Activated naive CD4-positive, alpha-beta T cell treated with anti-CD3 and anti-CD28 coated beads for 36 hours (primary cell): ENCODE measurements around the gene KRT3. TPM values are rescaled to one million over a fixed set of nuclear protein-coding genes. Genes with fewer than 3 reads are reported as not detected.

Experiments used
- CTCF ChIA-PET: fragments of 350-600 bp; sonication (Branson Sonifier 250); formaldehyde crosslinking; loops from one replicate; lab custom pipeline; 2021; ENCODE audit warnings: antibody characterized with exemption; lab: Charles Lee
- DNase-seq: peaks from one replicate; pipeline ENCODE4 v3.0.0-alpha.2; 2020
- H3K27ac Mint-ChIP-seq: one replicate; pipeline ENCODE4 v1.8.0; 2021; ENCODE audit warnings: mild to moderate bottlenecking, mixed read lengths
- H3K27me3 Mint-ChIP-seq: one replicate; pipeline ENCODE4 v1.8.0; 2021; ENCODE audit warnings: low read depth, mixed read lengths
- H3K36me3 Mint-ChIP-seq: one replicate; pipeline ENCODE4 v1.8.0; 2021; ENCODE audit warnings: low read depth, mixed read lengths
- H3K4me1 Mint-ChIP-seq: one replicate; pipeline ENCODE4 v1.8.0; 2021; ENCODE audit warnings: low read depth, mixed read lengths
- H3K4me3 Mint-ChIP-seq: one replicate; pipeline ENCODE4 v1.8.0; 2021; ENCODE audit warnings: mild to moderate bottlenecking, moderate library complexity, mixed read lengths
- H3K9me3 Mint-ChIP-seq: one replicate; pipeline ENCODE4 v1.8.0; 2021; ENCODE audit warnings: mixed read lengths
- intact Hi-C: fragments of 100-400 bp; cut with micrococcal nuclease; formaldehyde crosslinking; loops from one replicate; pipeline ENCODE4 v1.15.1; 2023
- total RNA-seq, 2 experiments: library from RNA; stranded (reverse); gene quantifications; one replicate each; pipeline ENCODE4 v1.2.3, GENCODE V29; 2021

The KRT3 gene
- total RNA-seq, 2 experiments from 2014 or later = not detected

DNA sequence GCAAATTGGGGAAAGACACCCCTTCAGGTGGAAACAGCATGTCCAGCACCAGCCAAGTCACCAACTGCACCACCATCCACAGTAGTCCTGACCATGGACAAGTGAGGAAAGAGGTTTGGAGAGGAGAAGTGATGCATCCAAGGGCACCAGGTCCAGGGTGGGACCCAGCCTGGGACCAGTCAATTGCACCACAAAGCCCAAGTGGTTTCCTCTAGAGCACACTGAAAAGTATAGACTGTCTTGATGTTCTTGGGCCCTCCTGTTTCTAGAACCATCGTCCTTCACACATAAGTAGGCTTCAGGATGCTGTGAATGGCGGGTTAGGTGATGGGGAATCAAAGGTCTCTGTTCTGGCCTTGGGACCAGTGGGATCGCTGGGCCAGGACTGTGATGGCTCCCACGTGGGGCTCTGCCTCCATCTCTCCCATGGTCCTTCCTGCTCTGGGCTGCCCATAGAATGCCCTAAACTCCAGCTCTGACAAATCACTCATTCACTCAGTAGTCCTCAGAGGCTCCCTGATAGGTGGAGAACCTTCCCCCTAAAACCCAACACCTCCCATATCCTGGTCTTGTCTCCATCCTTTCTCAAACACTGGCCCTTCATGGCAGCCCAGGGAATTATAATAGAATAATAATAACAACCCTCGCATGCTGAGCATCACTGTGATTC, 29.0 kb upstream of the KRT3 start:
- Mint-ChIP-seq H3K4me3 (no peak overlapping the region), H3K27ac (no peak overlapping the region), H3K9me3 (no peaks in the 10 kb centered on the region), H3K27me3 (no peaks in the 10 kb centered on the region), H3K36me3 (no peaks in the 10 kb centered on the region), H3K4me1 (peaks cover 7% of the 10 kb centered on the region)
- intact Hi-C loops = no loop called here
- CTCF ChIA-PET = interaction anchor here (0.8 kb wide), 1 partner anchor 242 kb away, joined by 3 read pairs; no protein-coding TSS in a partner anchor
- no peak for DNase-seq

DNA sequence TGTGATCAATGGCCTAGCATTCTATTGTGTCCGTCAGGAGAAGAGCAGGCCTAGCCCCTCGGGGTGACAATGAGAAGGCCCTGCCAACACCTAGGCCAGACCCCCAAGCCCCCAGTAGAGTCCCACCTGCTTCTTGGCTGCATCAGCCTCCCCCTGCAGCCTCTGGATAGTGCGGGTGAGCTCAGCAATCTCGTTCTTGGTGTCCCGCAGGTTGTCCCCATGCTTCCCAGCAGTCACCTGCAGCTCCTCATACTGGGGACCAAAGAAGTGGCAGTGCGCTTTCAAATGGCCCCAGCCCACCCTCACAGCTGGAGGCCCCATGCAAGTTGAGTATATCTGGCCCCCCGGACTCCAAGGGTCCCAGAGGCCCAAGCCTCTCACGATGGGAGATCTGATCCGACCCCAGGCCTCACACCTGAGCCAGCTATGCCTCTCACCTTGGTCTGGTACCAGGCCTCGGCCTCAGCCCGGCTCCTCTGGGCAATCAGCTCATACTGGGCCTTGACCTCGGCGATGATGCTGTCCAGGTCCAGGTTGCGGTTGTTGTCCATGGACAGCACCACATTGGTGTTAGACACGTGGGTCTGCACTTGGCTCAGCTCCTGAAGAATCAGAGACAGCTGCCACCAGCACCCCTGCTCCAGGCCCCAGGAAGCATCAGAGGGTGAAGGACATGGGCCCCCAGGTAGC, 28.0 kb upstream of the KRT3 start:
- H3K4me3 Mint-ChIP-seq = no peak overlapping the region
- CTCF ChIA-PET = interaction anchor here (0.8 kb wide), 1 partner anchor 241 kb away, joined by 3 read pairs; no protein-coding TSS in a partner anchor
- no peaks in the 10 kb centered on the region for H3K9me3 Mint-ChIP-seq
- H3K36me3 Mint-ChIP-seq = no peaks in the 10 kb centered on the region
- intact Hi-C loops = no loop called here
- no peak overlapping the region for H3K27ac Mint-ChIP-seq
- no peak for DNase-seq
- H3K27me3 Mint-ChIP-seq = no peaks in the 10 kb centered on the region
- H3K4me1 Mint-ChIP-seq = peaks cover 3% of the 10 kb centered on the region

DNA sequence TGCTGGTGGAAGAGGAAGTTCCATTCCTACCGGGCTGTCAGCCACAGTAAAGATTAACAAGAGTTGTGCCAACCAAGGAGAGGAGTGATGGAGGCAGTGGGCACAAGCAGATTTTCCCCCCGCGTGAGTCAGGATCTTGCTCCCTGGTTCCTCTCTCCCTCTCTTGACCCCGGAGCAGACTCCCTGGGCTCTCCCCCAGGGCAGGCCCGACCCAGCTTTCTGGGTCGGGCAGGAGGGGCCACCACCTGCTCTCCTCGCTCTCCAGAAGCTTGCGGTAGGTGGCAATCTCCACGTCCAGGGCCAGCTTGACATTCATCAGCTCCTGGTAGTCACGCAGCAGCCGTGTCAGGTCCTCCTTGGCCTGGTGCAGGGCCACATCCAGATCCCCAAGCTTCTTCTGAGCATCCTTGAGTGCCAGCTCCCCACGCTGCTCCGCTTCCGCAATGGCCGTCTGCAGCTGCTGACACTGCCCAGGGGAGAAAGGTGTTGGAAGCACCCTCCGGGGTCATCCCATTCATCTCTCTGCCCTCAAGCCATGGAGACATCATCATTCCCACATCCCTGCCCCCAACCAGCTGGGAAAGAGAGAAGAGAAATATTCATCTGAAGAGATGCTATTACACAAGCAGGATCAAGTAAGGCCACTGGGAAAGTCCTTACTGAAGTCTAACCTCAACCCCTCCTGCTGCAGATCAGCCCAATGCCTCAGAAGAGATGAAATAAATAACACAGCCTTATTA, 27.0 kb upstream of the KRT3 start:
- DNase-seq = no peak
- CTCF ChIA-PET = interaction anchor here (1.1 kb wide), 1 partner anchor 57 kb away, joined by 5 read pairs; no protein-coding TSS in a partner anchor
- no peak overlapping the region for H3K4me3 Mint-ChIP-seq
- no peaks in the 10 kb centered on the region for H3K36me3 Mint-ChIP-seq
- H3K9me3 Mint-ChIP-seq = no peaks in the 10 kb centered on the region
- H3K27me3 Mint-ChIP-seq = no peaks in the 10 kb centered on the region
- peaks cover 2% of the 10 kb centered on the region for H3K4me1 Mint-ChIP-seq
- no peak overlapping the region for H3K27ac Mint-ChIP-seq
- intact Hi-C loops = no loop called here

DNA sequence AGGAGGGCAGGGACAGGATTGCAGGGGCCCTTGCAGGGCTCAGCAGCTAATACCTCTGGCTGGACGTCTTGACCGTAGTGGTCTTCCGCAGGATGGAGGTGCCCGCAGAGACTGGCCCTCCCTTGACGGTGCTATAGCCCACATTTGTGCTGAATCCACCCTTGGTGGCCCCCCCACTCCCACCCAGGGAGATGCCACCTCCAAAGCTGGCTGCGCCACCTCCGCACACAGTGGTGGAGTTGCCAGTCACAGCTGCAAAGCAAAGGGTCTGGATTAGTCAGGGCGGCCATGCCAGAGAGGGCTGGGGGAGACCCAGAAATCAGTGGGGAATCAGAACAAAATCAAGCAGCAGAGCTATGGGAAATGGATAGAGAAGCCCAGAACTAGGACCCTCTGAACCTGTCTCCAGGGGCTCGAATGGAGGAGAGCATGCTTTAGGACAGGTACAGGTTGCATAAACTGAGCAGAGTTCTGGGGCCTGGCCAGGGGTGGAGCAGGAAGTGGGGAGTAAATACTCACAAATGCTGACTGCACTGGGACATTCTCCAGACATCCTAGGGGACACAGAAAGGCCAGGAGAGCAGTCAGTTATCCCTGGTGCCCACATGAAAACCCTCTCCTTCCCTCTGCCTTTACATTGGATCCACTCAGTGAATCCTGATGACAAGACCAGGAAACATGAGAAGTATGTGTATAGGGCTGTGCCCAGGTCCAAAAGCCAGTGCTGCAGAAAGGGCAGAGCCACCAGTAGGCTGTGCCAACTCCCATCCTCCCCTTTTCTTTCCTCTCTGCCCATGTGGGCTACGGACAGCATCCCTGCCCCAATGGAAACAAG, 26.1 kb upstream of the KRT3 start:
- H3K36me3 Mint-ChIP-seq = no peaks in the 10 kb centered on the region
- no peaks in the 10 kb centered on the region for H3K9me3 Mint-ChIP-seq
- intact Hi-C loops = no loop called here
- no peak for DNase-seq
- peaks cover 10% of the 10 kb centered on the region for H3K4me1 Mint-ChIP-seq
- CTCF ChIA-PET = interaction anchor here (1.1 kb wide), 1 partner anchor 58 kb away, joined by 5 read pairs; no protein-coding TSS in a partner anchor
- no peak overlapping the region for H3K4me3 Mint-ChIP-seq
- H3K27ac Mint-ChIP-seq = no peak overlapping the region
- H3K27me3 Mint-ChIP-seq = no peaks in the 10 kb centered on the region

DNA sequence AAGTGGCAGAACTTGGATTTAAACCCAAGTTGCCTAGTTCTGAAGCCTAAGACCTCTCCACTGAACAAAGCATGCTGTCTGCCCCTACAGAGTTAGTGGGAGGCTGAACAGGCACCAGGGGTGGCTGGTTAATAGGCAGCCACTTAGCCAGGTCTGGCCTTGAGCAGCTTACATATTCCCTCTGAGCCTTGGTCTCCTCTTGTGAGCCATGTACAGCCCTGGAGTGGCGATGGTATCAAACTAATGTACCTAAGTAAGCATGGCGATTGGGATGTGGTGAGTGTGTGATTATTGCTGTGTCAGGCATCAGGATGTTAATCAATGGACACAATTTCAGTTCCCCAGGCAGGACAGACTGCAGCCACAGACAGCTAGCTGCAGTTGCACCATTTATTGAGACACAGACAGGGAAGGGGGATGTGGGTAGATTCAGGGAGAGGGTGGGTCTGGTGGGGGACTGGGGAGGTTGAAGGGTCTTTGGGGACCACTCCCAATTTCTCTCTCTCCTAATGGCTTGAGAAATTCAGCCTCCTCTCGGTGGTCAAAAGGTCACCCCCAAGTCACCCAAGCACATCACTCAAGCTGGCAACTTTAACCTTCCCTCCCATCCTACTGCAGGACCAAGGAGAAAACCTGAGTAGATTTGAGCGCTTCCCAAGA, 25.3 kb upstream of the KRT3 start:
- Mint-ChIP-seq H3K36me3 (no peaks in the 10 kb centered on the region), H3K4me3 (no peak overlapping the region), H3K27ac (no peak overlapping the region), H3K27me3 (no peaks in the 10 kb centered on the region), H3K4me1 (peaks cover 10% of the 10 kb centered on the region), H3K9me3 (no peaks in the 10 kb centered on the region)
- CTCF ChIA-PET = interaction anchor here (1.4 kb wide), 1 partner anchor 238 kb away, joined by 3 read pairs; no protein-coding TSS in a partner anchor
- intact Hi-C loops = no loop called here
- no peak for DNase-seq

DNA sequence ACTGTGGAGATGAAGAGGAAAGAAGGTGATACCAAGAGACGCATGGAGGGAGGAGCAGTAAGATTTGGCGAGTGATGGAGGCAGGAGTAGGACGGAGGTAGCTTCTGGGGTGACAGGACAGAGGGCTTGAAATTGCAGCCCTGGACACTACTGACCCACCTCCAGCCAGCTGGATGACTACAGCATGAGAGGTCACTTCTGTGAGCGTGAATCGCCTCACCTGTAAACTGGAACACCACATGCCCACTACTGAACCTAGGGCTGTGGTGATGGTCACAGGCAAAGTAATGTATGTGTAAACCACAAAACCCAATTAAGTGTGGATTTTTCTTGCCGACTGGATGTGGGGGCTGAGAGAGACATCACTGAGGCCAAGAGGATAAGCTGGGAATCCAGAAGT, 24.6 kb upstream of the KRT3 start:
- CTCF ChIA-PET = interaction anchor here (1.4 kb wide), 1 partner anchor 237 kb away, joined by 3 read pairs; no protein-coding TSS in a partner anchor
- intact Hi-C loops = no loop called here
- DNase-seq = no peak
- Mint-ChIP-seq H3K27me3 (no peaks in the 10 kb centered on the region), H3K36me3 (no peaks in the 10 kb centered on the region), H3K9me3 (no peaks in the 10 kb centered on the region), H3K27ac (no peak overlapping the region), H3K4me3 (no peak overlapping the region), H3K4me1 (peaks cover 10% of the 10 kb centered on the region)

DNA sequence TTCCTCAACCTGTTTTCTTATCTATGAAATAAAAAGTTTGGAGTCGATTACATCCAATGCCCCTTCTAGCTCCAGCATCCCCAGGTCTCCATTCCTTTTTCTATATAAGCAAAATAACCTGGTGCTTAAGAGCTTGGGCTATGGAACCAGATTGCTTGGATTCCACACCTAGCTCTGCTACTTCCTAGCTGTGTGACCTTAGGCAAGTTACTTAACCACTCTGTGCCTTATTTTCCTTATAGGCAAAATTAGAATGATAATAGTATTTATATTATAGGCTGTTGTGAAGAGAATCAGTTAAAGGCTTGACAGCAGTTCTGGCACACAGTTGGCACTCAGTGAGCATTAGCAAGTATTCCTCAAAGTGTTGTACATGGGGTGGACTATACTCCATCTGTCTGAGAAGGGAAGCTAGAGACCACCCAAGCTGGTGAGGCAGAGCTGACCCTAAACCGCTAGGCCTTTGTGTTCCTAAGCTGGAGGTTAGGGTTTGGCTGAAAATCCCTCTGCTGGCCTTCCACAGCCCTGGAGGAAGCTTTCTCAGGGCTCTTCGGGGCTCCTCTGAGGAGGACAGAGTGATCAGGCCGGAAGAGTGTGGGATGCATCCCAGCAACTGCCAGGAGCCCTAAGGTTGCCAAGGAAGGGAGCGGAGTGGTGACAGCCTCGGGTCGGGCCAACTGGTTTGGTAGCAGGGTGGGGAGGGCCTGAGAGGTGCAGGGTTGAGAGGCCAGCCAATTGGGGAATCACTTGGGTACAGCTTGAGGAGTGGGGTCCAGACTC, 24.0 kb upstream of the KRT3 start:
- intact Hi-C loops = no loop called here
- Mint-ChIP-seq H3K9me3 (no peaks in the 10 kb centered on the region), H3K27me3 (no peaks in the 10 kb centered on the region), H3K36me3 (no peaks in the 10 kb centered on the region), H3K27ac (no peak overlapping the region), H3K4me1 (peaks cover 10% of the 10 kb centered on the region), H3K4me3 (no peak overlapping the region)
- DNase-seq = no peak
- CTCF ChIA-PET = interaction anchor here (0.6 to 1.4 kb wide), 3 partner anchors 62 to 598 kb away, joined by 3 read pairs; no protein-coding TSS in a partner anchor

DNA sequence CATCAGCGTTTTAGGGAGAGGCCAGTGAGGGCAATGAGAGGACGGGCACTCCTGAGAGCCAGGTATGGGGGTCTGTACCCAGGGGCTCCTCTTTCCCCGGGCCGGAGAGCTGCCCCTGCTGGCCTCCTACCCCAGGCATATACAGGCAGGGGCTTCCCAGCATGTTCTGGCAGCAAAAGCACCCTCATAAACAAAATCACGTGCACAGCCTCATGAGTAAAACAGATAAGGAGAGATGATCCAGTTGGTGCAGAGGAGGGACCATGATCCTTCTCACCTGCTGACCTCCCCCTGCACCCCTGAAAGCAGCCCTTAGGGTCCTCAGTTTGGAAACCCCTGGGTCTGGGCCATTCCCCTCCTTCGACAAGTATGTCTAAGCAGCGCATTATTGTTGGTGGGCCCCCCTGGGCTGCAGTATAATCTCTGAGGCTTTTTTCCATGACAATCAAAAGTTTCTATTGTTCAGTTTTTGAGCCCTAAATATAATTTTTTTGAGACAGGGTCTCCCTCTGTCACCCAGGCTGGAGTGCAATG, 23.0 kb upstream of the KRT3 start:
- no peaks in the 10 kb centered on the region for H3K9me3 Mint-ChIP-seq
- no peak for DNase-seq
- CTCF ChIA-PET = no interaction called here
- no peaks in the 10 kb centered on the region for H3K27me3 Mint-ChIP-seq
- no peaks in the 10 kb centered on the region for H3K36me3 Mint-ChIP-seq
- intact Hi-C loops = no loop called here
- H3K27ac Mint-ChIP-seq = no peak overlapping the region
- no peak overlapping the region for H3K4me3 Mint-ChIP-seq
- peaks cover 10% of the 10 kb centered on the region for H3K4me1 Mint-ChIP-seq

DNA sequence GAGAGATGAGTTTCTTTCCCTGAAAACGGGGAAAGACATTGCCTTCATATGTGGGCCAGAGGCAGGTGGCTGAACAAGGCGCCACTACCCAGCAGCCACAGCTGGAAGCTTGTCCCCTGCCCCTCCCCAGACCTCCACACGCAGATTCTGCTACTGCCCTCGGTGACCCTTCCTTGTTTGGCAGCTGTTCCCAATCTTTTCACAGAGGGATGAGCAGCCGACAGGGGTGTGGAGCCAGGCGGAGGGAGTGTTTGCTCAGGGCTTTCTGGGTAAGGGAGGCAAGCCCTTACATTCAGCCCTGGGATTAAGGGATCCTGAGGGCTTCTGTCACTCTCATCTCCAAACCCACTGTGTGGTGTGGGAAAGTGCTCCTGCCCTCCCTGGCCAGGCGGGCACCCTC, 22.5 kb upstream of the KRT3 start:
- Mint-ChIP-seq H3K9me3 (no peaks in the 10 kb centered on the region), H3K4me1 (peaks cover 10% of the 10 kb centered on the region), H3K4me3 (no peak overlapping the region), H3K27ac (no peak overlapping the region), H3K36me3 (no peaks in the 10 kb centered on the region), H3K27me3 (no peaks in the 10 kb centered on the region)
- CTCF ChIA-PET = interaction anchor here (1.5 kb wide), 1 partner anchor 61 kb away, joined by 3 read pairs; no protein-coding TSS in a partner anchor
- no peak for DNase-seq
- intact Hi-C loops = no loop called here

DNA sequence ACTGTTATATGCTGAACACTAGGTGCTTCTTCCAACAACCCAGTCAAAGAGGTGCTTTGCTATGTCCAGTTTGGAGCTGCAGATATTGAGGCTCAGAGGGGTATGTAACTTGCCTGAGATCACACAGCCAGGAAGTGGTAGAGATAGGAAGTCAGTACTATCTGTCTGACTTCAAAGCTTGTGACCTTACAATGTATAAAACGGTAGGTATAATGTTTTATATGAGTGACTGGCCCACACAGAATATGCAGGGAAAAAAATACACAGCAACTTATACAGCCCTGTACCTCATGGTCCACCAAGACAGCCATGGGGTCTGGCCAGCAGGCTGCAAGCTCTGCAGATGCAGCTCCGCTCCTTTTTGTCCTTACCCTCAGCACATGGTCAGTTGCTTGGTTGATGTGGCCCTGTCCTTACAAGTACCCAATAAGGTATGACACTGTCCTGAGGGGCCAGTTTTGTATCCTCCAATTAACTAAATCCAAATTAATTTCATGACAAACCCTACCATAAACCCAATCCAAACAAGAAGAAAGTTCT, 21.9 kb upstream of the KRT3 start:
- no peaks in the 10 kb centered on the region for H3K9me3 Mint-ChIP-seq
- CTCF ChIA-PET = interaction anchor here (1.5 kb wide), 1 partner anchor 62 kb away, joined by 3 read pairs; no protein-coding TSS in a partner anchor
- H3K4me3 Mint-ChIP-seq = no peak overlapping the region
- no peaks in the 10 kb centered on the region for H3K27me3 Mint-ChIP-seq
- DNase-seq = no peak
- no peak overlapping the region for H3K27ac Mint-ChIP-seq
- H3K36me3 Mint-ChIP-seq = no peaks in the 10 kb centered on the region
- H3K4me1 Mint-ChIP-seq = peaks cover 10% of the 10 kb centered on the region
- intact Hi-C loops = no loop called here
